WTC11 (cell line): ENCODE measurements around the gene ST8SIA1.

Experiments
- CTCF ChIP-seq: fragments of 200-600 bp; IDR thresholded peaks from 2 replicates; pipeline ENCODE4 v1.8.0; 2022; ENCODE audit warnings: antibody characterized with exemption
- E2F5 ChIP-seq: sonication (generic); formaldehyde crosslinking; IDR thresholded peaks from 2 replicates; pipeline ENCODE4 v1.8.1; 2022; ENCODE audit warnings: mild to moderate bottlenecking, moderate library complexity, missing genetic modification reagents
- NFATC4 ChIP-seq: fragments of 250-450 bp; sonication (Bioruptor Pico); IDR thresholded peaks from 2 replicates; pipeline ENCODE4 v1.9.0; 2021; ENCODE audit warnings: mild to moderate bottlenecking
- NR3C1 ChIP-seq: sonication (generic); formaldehyde crosslinking; conservative IDR thresholded peaks from 2 replicates; pipeline ENCODE4 v1.8.1; 2023; ENCODE audit warnings: low read depth, mild to moderate bottlenecking, missing genetic modification reagents
- ZNF232 ChIP-seq: sonication (generic); formaldehyde crosslinking; IDR thresholded peaks from 2 replicates; pipeline ENCODE4 v1.8.0; 2022; ENCODE audit warnings: mild to moderate bottlenecking, missing genetic modification reagents
- ZNF416 ChIP-seq: fragments of 250-450 bp; sonication (Bioruptor Pico); IDR thresholded peaks from 2 replicates; pipeline ENCODE4 v1.9.0; 2021; ENCODE audit warnings: mild to moderate bottlenecking, inconsistent platforms
- TF ChIP-seq, protein P1 (sequence below): sonication (generic); formaldehyde crosslinking; IDR thresholded peaks from 2 replicates; pipeline ENCODE4 v1.8.0; 2022; ENCODE audit warnings: mild to moderate bottlenecking, missing genetic modification reagents
- TF ChIP-seq, protein P2 (sequence below): sonication (generic); formaldehyde crosslinking; IDR thresholded peaks from 2 replicates; pipeline ENCODE4 v1.8.1; 2023; ENCODE audit warnings: mild to moderate bottlenecking, missing genetic modification reagents, moderate library complexity

DNA sequence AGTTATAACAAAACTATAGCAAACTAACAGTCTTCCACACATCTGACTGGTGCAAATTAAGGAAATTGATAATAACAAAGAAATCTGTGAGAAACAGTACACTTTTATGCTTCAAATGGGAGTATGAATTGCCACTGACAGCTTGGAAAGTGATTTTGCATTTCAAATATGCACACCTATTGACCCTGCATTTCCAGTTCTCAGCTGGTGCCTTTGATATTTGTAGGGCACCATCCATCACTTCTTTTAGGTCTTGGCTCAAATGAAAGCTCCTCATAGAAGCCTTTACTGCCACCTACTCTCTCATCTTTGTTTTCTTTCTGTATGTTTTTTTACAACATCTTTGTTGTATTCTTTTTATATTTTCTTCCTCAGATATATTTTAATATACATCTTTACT is 125.1 kb downstream of the ST8SIA1 start:
- TF ChIP-seq CTCF (no peak), E2F5 (CRISPR knock-in tag) (no peak), NFATC4 (CRISPR knock-in tag) (no peak), ZNF232 (CRISPR knock-in tag) (no peak), ZNF416 (CRISPR knock-in tag) (no peak), NR3C1 (CRISPR knock-in tag) (no peak)
- TF ChIP-seq, protein P1, sequence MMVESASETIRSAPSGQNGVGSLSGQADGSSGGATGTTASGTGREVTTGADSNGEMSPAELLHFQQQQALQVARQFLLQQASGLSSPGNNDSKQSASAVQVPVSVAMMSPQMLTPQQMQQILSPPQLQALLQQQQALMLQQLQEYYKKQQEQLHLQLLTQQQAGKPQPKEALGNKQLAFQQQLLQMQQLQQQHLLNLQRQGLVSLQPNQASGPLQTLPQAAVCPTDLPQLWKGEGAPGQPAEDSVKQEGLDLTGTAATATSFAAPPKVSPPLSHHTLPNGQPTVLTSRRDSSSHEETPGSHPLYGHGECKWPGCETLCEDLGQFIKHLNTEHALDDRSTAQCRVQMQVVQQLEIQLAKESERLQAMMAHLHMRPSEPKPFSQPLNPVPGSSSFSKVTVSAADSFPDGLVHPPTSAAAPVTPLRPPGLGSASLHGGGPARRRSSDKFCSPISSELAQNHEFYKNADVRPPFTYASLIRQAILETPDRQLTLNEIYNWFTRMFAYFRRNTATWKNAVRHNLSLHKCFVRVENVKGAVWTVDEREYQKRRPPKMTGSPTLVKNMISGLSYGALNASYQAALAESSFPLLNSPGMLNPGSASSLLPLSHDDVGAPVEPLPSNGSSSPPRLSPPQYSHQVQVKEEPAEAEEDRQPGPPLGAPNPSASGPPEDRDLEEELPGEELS (CRISPR knock-in tag) = no peak
- TF ChIP-seq, protein P2, sequence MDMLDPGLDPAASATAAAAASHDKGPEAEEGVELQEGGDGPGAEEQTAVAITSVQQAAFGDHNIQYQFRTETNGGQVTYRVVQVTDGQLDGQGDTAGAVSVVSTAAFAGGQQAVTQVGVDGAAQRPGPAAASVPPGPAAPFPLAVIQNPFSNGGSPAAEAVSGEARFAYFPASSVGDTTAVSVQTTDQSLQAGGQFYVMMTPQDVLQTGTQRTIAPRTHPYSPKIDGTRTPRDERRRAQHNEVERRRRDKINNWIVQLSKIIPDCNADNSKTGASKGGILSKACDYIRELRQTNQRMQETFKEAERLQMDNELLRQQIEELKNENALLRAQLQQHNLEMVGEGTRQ (CRISPR knock-in tag) = no peak
